ENCODE measurements around the gene NFYC. TPM values are rescaled to one million over a fixed set of nuclear protein-coding genes. Genes with fewer than 3 reads are reported as not detected.
A peak's percentile ranks its signal among the peaks of the same experiment; 100 is the strongest.

The NFYC gene
- total RNA-seq: 24.2 TPM in 2 replicates

GRCh38 chr1:40691538-40692428 lies at the start of gene NFYC:
NFYC (plus strand) TSS chr1:40691704; CDS start chr1:40738844, 47,140 bp downstream.
- Histone ChIP-seq H4K20me1 (ENCODE audit: insufficient read depth, low read length) (peaks cover 9% of the 10 kb centered on the region), H3K27me3 (ENCODE audit: insufficient read depth, low read length) (no peaks in the 10 kb centered on the region), H3K79me2 (ENCODE audit: insufficient read depth, low read length) (peaks cover 74% of the 10 kb centered on the region), H3K36me3 (ENCODE audit: insufficient read depth, low read length) (peaks cover 9% of the 10 kb centered on the region), H3K4me1 (ENCODE audit: insufficient read depth, low read length) (peaks cover 20% of the 10 kb centered on the region), H3K27ac (ENCODE audit: low read depth, low read length) (peak within 1 kb of the TSS; percentile 93), H2AFZ (ENCODE audit: low read length) (peak within 1 kb of the TSS; percentile 87), H3K4me3 (ENCODE audit: insufficient read depth, low read length) (peak within 1 kb of the TSS; percentile 97), H3K9me3 (ENCODE audit: low read depth, low read length) (no peaks in the 10 kb centered on the region), H3K4me2 (ENCODE audit: insufficient read depth, low read length) (peak within 1 kb of the TSS; percentile 93)
- no peak for TF ChIP-seq CTCF (IDR thresholded peaks at IDR 0.05; ENCODE audit: extremely low read depth, low read depth, low read length)
- DNase-seq (ENCODE audit: insufficient read length, low spot score, missing footprints): peak; percentile 97

DNA sequence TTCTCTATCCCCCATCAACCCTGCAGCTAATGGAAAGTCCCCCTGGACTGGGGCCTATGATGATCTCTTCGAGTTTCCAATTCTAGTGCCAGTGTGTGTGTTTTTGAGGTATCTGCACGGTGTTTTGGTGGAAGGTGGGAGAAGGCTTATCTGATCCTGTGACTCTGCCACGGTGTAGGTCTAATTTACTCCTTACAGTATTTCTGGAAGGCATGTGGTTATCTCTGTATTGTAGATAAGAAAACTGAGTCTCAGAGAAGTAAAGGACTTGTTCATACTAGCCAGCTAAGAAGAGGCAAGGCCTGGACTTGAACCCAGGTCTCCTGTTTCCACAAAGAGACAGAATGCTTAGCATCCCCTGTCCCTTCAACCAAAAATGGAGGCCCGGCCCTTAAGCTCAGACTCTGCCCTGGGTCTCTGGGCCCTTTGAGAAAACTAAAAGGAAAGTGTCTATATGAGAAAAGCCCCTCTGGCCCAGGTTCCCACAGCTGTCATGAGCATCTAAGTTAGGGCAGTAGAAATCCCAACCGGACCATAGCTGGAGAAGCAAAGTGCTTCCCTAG lies 46.3 kb upstream of the NFYC start:
- no peak overlapping the region for H3K4me3 ChIP-seq (ENCODE audit: insufficient read depth, low read length)
- TF ChIP-seq CTCF (IDR thresholded peaks at IDR 0.05; ENCODE audit: extremely low read depth, low read depth, low read length): no peak
- H3K4me2 ChIP-seq (ENCODE audit: insufficient read depth, low read length): no peak overlapping the region

GRCh38 chr1:40646315-40646714 lies 45.2 kb upstream of the NFYC start:
- TF ChIP-seq CTCF (IDR thresholded peaks at IDR 0.05; ENCODE audit: extremely low read depth, low read depth, low read length): no peak
- Histone ChIP-seq H3K79me2 (ENCODE audit: insufficient read depth, low read length) (no peaks in the 10 kb centered on the region), H2AFZ (ENCODE audit: low read length) (no peak overlapping the region), H3K27me3 (ENCODE audit: insufficient read depth, low read length) (peaks cover 6% of the 10 kb centered on the region), H3K36me3 (ENCODE audit: insufficient read depth, low read length) (no peaks in the 10 kb centered on the region), H3K9me3 (ENCODE audit: low read depth, low read length) (no peaks in the 10 kb centered on the region), H4K20me1 (ENCODE audit: insufficient read depth, low read length) (no peaks in the 10 kb centered on the region), H3K4me1 (ENCODE audit: insufficient read depth, low read length) (peaks cover 7% of the 10 kb centered on the region), H3K27ac (ENCODE audit: low read depth, low read length) (no peak overlapping the region), H3K4me2 (ENCODE audit: insufficient read depth, low read length) (no peak overlapping the region), H3K4me3 (ENCODE audit: insufficient read depth, low read length) (no peak overlapping the region)
- peak; percentile 95 for DNase-seq (ENCODE audit: insufficient read length, low spot score, missing footprints)

More for the DNA sequence above, 46.3 kb upstream of the NFYC start:
- Histone ChIP-seq H3K36me3 (ENCODE audit: insufficient read depth, low read length) (no peaks in the 10 kb centered on the region), H3K4me1 (ENCODE audit: insufficient read depth, low read length) (peaks cover 7% of the 10 kb centered on the region), H3K9me3 (ENCODE audit: low read depth, low read length) (no peaks in the 10 kb centered on the region), H3K27me3 (ENCODE audit: insufficient read depth, low read length) (peaks cover 2% of the 10 kb centered on the region), H2AFZ (ENCODE audit: low read length) (no peak overlapping the region), H3K27ac (ENCODE audit: low read depth, low read length) (no peak overlapping the region), H3K79me2 (ENCODE audit: insufficient read depth, low read length) (no peaks in the 10 kb centered on the region), H4K20me1 (ENCODE audit: insufficient read depth, low read length) (no peaks in the 10 kb centered on the region)
- peak; percentile 11 for DNase-seq (ENCODE audit: insufficient read length, low spot score, missing footprints)

DNA sequence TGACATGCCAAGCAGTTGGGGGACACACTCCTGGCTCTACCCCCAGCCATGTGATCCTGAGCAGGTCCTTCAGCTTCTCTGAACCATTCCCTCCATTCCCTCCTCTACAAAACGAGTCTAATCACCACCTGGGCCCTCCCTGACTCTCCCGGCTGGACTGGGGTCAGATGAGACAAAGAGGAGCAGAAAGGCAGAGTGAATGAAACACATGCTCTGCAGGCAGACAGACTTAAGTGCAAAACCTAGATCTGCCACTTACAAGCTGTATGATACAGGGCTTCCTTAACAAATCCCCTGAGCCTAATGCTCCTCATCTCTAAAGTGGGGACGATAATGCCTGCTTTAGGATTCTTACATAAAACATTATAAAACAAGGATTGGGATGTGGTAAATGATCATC lies 43.3 kb upstream of the NFYC start:
- no peaks in the 10 kb centered on the region for H3K36me3 ChIP-seq (ENCODE audit: insufficient read depth, low read length)
- H3K9me3 ChIP-seq (ENCODE audit: low read depth, low read length): no peaks in the 10 kb centered on the region
- H3K4me3 ChIP-seq (ENCODE audit: insufficient read depth, low read length): no peak overlapping the region
- TF ChIP-seq CTCF (IDR thresholded peaks at IDR 0.05; ENCODE audit: extremely low read depth, low read depth, low read length): no peak
- no peaks in the 10 kb centered on the region for H4K20me1 ChIP-seq (ENCODE audit: insufficient read depth, low read length)
- no peak overlapping the region for H3K27ac ChIP-seq (ENCODE audit: low read depth, low read length)
- DNase-seq (ENCODE audit: insufficient read length, low spot score, missing footprints): peak; percentile 27
- no peaks in the 10 kb centered on the region for H3K79me2 ChIP-seq (ENCODE audit: insufficient read depth, low read length)
- H3K27me3 ChIP-seq (ENCODE audit: insufficient read depth, low read length): peaks cover 22% of the 10 kb centered on the region
- no peak overlapping the region for H3K4me2 ChIP-seq (ENCODE audit: insufficient read depth, low read length)
- no peak overlapping the region for H2AFZ ChIP-seq (ENCODE audit: low read length)
- peaks cover 7% of the 10 kb centered on the region for H3K4me1 ChIP-seq (ENCODE audit: insufficient read depth, low read length)
